Measurements from ENCODE around the gene DOCK1. TPM values are rescaled to one million over a fixed set of nuclear protein-coding genes. Genes with fewer than 3 reads are reported as not detected.
"Not testable (repeated sequence)": the region's sequence is repeated elsewhere in the genome, so short reads cannot be mapped to it uniquely, and the experiment has no call there.

DOCK1 gene
- total RNA-seq, 1 donor from 2014 or later = 99.7 TPM

DNA sequence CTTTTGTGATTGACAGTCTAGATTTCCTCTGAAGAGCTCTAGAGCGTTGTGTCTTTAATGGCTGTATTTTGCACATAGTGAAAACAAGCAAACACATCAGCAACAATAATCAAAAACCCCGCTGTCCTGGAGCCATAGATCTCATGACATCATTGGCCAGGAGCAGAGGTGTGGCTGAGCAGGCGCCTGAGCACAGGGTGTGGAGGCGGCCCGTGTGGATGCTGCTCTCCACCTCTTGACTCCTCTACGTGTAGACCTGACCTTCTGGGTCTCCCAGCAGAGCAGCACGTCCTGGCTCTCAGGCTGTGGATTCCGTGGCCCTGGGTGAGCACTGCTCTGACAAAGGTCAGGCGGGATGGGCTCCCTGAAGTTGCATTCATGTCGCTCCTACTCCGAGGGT lies 354.1 kb downstream of the DOCK1 start:
- ATAC-seq (no peak), DNase-seq (ENCODE audit: low spot score) (no peak)
- intact Hi-C loops (cut with DNase I) = no loop called here

DNA sequence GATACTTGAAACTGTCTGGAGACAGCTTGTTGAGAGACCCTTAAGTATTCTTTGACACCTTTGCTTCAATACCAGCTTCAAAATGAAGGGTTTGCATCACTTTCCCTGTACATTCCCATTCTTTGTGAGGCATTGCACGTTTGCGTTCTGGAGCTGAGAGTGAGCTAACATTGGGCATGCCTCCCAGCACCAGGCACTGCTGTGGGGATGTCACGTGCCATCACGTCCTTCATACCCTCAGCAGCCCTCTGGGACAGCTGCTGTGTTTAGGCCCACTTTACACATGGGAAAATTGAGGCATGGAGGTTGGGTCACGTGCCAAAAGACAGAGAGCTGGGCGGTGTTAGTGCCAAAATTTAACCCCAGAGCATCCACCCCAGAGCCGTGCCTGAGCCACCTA lies 357.4 kb downstream of the DOCK1 start:
- no peak for DNase-seq (ENCODE audit: low spot score)
- no peak for ATAC-seq
- intact Hi-C loops (cut with DNase I) = loop anchor here (5.0 kb wide), 1 partner anchor 1970 kb away; no protein-coding TSS in a partner anchor

GRCh38 chr10:127265288-127265687 lies 360.1 kb downstream of the DOCK1 start:
- no peak for ATAC-seq
- intact Hi-C loops (cut with DNase I) = no loop called here
- no peak for DNase-seq (ENCODE audit: low spot score)

GRCh38 chr10:127266431-127266830 lies 361.2 kb downstream of the DOCK1 start:
- ATAC-seq (no peak), DNase-seq (ENCODE audit: low spot score) (no peak)
- intact Hi-C loops (cut with DNase I) = no loop called here

GRCh38 chr10:127267442-127267841 lies 362.2 kb downstream of the DOCK1 start:
- no peak for ATAC-seq
- intact Hi-C loops (cut with DNase I) = no loop called here

DNA sequence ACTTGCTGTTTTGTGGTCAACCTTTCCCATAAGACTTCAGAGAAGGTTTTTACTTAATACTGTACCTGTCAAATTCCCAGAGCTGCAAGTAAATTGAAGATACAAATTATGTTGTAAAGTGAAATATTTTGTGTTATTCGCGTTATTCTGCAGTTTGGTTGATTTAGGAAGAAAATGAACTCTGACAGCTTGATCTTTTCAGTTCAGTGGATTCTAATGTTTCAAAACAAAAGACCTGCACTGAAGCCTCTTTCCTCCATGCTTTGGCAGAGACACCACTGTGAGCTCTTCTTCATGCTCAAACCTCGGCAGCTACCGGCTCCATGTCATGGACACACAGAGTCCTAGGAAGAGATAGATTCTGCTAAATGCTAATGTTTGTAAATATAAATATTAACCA lies 366.8 kb downstream of the DOCK1 start:
- no peak for ATAC-seq

More at GRCh38 chr10:127267442-127267841, 362.2 kb downstream of the DOCK1 start:
- no peak for DNase-seq (ENCODE audit: low spot score)

DNA sequence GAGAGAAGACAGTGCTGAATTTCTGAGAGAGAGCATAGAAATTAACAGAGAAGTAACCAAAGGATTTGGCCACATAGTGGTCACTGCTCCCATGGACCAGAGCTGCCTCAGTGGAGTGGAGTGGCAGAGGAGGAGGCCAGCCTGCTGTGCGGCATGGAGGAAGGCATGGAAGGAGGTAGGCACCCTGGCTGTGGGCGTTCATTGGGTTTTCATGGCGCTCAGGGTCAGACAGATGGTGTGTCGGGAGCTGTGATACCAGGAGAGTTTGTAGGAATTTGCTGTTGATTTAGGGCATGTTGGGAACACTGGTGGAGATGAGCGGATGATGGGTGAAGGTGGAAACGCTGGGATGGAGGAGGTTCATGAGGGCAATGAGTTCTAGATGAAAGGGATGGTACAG lies 370.0 kb downstream of the DOCK1 start:
- ATAC-seq (no peak), DNase-seq (ENCODE audit: low spot score) (no peak)
- intact Hi-C loops (cut with DNase I) = no loop called here

More for the DNA sequence above, 366.8 kb downstream of the DOCK1 start:
- intact Hi-C loops (cut with DNase I) = no loop called here
- DNase-seq (ENCODE audit: low spot score) = no peak

DNA sequence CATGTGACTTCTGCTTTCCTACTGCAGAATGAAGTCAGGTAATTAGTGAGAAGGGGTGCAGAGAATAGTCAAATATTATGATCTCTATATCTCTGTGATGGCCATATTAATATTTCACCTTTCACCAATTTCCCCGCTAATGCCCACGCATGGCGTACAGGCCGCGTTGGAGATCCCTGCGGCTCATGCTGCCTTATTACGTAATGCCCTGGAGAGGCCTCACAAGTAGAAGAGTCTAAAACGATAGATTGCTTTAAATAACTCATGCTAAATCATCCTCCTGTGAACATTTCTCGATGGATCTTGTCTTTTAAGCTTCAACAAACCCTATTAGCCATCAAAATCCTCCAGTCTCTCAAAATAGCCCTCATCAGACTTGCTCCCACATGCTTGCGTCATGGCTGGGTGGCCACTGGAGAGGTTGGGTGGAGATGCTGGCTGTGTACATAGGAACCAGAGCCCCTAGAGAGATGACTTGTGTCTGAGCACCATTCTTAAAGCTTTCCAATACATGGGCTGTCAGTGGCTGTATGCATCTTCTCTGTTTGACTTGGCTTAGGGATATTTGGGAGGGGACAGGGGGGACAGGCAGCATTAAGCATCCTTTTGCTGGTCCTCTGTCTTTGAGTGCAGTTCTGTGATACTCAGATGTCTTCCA lies 370.7 kb downstream of the DOCK1 start:
- no peak for ATAC-seq
- no peak for DNase-seq (ENCODE audit: low spot score)
- intact Hi-C loops (cut with DNase I) = no loop called here

- intact Hi-C loops (cut with DNase I) = no loop called here
- ATAC-seq (no peak), DNase-seq (ENCODE audit: low spot score) (no peak)
Measured at GRCh38 chr10:127276794-127277462, 371.7 kb downstream of the DOCK1 start.

DNA sequence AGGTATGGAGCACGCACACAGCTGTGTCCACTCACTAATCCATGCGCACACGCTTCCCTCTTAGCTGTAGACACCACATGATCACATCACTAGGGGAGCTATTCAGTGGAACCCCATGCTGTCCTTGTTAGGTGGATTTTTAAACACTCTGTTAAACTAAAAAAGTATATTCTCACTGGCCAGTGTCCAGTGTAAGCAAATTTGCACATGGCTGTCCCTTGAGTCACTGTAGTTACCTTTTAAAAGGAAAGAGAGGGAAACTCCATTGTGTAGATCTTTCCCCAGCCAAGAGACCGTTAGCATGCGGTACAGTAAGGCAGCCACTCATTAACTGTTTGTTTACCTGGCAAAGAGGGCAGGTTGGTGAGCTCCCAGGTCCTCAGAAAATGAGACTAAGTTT lies 372.8 kb downstream of the DOCK1 start:
- intact Hi-C loops (cut with DNase I) = no loop called here
- DNase-seq (ENCODE audit: low spot score) (no peak), ATAC-seq (no peak)

DNA sequence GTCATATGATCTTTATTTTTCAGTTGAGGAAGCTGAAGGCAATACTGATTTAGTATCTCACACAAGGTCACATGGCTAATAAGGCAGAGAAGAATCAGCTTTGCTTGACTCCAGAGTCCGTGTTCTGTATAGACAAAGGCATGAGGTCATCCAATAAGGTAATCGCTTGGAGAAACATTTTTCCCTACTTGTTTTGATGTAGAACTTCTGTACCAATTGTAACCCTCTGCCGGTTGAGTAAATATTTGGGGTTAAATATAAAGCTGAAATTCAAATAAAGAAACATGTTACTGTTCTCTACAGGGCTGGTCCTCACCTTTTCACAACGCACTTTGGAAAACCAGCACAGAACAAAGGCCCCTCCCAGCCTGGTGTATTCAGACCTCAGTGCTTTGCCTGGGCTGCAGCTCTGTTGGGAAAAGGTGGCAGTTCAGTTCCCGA lies 374.1 kb downstream of the DOCK1 start:
- no peak for ATAC-seq
- intact Hi-C loops (cut with DNase I) = no loop called here
- no peak for DNase-seq (ENCODE audit: low spot score)

GRCh38 chr10:127280446-127280845 lies 375.2 kb downstream of the DOCK1 start:
- no peak for ATAC-seq
- no peak for DNase-seq (ENCODE audit: low spot score)
- intact Hi-C loops (cut with DNase I) = no loop called here

DNA sequence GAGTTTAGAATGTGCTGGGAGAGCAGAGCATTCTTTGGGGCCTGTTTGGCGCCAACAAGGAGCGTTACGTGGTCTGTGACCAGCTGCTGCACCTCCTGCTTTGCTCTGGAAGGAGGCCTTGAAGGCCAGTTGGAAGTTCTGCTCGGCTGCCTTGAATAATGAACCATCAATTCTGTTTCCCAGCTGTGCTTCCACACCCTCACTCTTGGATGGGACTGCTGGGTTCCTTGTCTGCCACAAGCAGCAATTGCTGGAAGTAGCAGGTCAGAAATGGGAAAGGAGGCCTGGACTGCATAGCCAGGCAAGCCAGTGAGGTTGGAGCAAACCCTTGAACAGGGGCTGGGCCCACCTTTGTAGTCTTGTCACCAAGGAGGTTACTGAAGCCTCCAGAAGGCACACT lies 377.8 kb downstream of the DOCK1 start:
- intact Hi-C loops (cut with DNase I) = no loop called here
- ATAC-seq (no peak), DNase-seq (ENCODE audit: low spot score) (no peak)

DNA sequence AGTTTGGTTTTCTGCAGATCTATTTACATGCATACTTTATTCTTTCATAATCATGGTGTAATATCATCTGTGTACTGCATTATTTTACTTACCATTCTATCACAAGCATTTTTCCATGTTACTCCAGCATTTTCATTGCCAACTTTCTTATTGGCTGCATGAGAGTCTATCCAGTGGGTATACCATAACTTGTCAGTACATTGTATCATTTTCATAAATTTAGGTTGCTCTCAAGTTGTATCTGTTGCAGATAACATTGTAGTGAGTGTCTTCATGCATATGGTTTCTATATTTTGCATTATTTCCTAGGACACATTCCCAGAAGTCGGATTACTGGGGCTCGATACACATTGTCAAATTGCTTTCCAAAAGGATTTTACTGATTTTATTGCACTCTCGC lies 378.3 kb downstream of the DOCK1 start:
- DNase-seq (ENCODE audit: low spot score) (no peak), ATAC-seq (no peak)
- intact Hi-C loops (cut with DNase I) = no loop called here

DNA sequence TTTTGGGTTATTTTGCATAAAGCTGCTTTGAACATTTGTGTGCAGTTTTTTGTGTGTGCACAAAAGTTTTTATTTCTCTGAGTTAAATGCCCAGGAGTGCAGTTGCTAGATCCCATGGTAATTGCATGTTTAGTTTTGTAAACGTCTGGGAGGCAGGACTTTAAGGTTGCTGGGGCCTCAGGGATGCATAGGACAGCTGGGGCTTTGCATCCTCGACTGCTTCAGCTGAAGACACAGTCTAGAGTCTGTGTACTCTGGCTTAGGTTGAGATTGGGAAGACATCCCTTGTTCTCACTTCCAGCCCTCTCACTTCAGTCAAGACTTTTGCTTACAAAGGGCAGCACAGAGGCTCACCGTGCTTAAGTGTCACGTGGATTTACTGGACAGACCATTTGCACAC lies 385.6 kb downstream of the DOCK1 start:
- ATAC-seq (no peak), DNase-seq (ENCODE audit: low spot score) (no peak)
- intact Hi-C loops (cut with DNase I) = no loop called here

DNA sequence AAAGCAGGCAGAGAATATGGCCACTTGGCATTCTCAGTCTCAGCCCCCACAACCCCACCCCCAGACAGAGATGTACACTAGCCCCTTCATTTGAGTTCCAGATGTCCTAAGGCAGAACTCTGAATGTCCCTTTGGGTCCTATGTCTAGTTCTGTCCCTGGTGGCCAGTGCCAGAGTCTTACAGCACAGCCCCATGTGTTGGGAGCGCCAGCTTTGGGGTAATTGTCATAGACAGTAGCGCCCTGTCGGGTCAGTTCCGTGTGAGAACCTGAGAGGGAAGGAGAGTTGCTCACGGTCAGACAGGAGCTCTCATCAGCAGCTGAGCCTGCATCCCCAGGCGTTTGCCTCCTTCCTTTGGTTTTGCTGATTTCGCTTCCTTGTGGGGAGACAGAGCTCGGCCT lies 386.1 kb downstream of the DOCK1 start:
- ATAC-seq (no peak), DNase-seq (ENCODE audit: low spot score) (no peak)
- intact Hi-C loops (cut with DNase I) = no loop called here

GRCh38 chr10:127292888-127293287 lies 387.7 kb downstream of the DOCK1 start:
- no peak for ATAC-seq
- intact Hi-C loops (cut with DNase I) = no loop called here
- no peak for DNase-seq (ENCODE audit: low spot score)

- no peak for ATAC-seq
- intact Hi-C loops (cut with DNase I) = no loop called here
- no peak for DNase-seq (ENCODE audit: low spot score)
Measured at GRCh38 chr10:127293640-127294039, 388.4 kb downstream of the DOCK1 start.

DNA sequence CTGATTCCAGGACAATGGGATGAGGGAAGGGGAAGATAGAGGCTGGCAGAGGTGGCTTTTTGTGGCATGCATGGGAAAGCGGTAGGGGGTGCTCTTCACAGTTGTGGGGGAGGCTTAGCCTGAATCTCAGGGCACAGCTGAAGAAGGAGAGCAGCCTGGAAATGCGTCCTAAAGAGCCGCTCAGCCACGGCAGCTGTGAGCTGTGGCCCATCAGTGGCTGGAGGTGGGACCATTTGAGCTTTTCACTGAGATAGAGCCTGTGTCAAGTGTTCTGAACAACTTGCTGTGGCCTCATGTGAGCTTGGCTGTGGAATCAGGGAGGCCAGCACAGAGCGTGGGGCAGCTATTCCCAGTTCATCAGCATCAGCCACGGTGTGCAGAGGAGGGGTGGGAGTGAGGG lies 391.5 kb downstream of the DOCK1 start:
- intact Hi-C loops (cut with DNase I) = no loop called here
- ATAC-seq (no peak), DNase-seq (ENCODE audit: low spot score) (no peak)

DNA sequence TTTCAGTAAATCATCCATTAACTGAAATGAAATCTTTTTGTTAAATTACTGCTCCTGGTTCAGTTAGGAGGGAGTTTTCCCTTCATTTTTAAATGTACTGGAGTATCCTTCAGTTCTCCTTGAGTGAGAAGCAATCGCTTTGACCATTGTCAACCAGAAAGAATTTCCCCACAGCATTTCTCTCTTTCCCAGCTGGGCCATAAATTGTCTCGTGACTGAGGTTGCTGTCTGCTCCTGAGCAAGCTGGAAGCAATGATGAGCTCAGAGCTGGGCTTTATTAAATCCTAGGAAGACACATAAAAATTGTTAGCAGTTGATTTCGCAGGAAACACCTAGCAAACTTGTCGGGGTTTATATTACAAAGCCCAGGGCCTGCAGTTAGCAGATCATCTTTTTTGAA lies 393.2 kb downstream of the DOCK1 start:
- ATAC-seq (no peak), DNase-seq (ENCODE audit: low spot score) (no peak)
- intact Hi-C loops (cut with DNase I) = no loop called here

GRCh38 chr10:127299192-127299591 lies 394.0 kb downstream of the DOCK1 start:
- intact Hi-C loops (cut with DNase I); DNase-seq (ENCODE audit: low spot score); ATAC-seq: not testable (repeated sequence)

Data from sciatic nerve (tissue), 2 donors.